ENCODE results near the gene ACTRT1.

DNA sequence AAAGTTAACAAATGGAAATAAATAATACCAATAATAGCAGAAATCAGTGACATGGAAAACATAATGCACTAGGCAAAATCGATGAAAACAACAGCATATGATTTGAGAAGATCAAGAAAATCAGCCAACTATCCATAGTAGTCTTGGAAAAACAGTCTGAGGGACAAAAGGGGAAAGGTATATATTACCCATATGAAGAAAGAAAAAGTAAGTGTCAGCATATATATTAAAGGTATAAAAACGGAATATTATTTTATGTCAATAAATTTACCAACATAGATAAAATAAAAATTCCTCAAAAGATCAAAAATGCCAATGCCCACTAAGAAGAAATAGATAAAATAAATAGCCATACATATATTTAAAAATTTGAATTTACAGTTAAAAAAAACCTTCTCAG, 33.0 kb downstream of the ACTRT1 start:
- TF ChIP-seq CTCF (IDR thresholded peaks at IDR 0.05) = no peak
- no peak for TF ChIP-seq POLR2A (IDR thresholded peaks at IDR 0.05)
